Lung (tissue), 12 donors: ENCODE data around the gene LUZP1. TPM values are rescaled to one million over a fixed set of nuclear protein-coding genes. Genes with fewer than 3 reads are reported as not detected.

Experiments
- ATAC-seq: fragments of 200-7000 bp; cut with Tn5 transposase; one replicate; pipeline ENCODE4 v1.9.1; 2020; ENCODE audit warnings: moderate number of reproducible peaks; ENCODE audit not compliant: insufficient read depth, low FRiP score
- DNase-seq, 3 donors: peaks; one replicate each; pipeline ENCODE4 v3.0.0-alpha.2; 2013 to 2017
- H3K27ac ChIP-seq, 2 donors: one replicate each; pipeline ENCODE4 v1.5.1; 2013; ENCODE audit warnings: mild to moderate bottlenecking in 2 of 2, moderate library complexity in 2 of 2, control low read depth in 1 of 2, inconsistent platforms in 1 of 2, low read depth in 1 of 2, low read length in 1 of 2
- H3K27me3 ChIP-seq, 3 donors: one replicate each; pipeline ENCODE4 v1.5.1; 2013; ENCODE audit warnings: low read length in 2 of 3; ENCODE audit not compliant: control insufficient read depth in 3 of 3, insufficient read depth in 3 of 3
- H3K36me3 ChIP-seq, 4 donors: one replicate each; pipeline ENCODE4 v1.5.1; 2013; ENCODE audit warnings: low read length in 4 of 4, mild to moderate bottlenecking in 1 of 4, moderate library complexity in 1 of 4; ENCODE audit not compliant: control insufficient read depth in 4 of 4, insufficient read depth in 4 of 4
- H3K4me1 ChIP-seq, 5 donors: one replicate each; pipeline ENCODE4 v1.5.1; 2013; ENCODE audit warnings: low read length in 5 of 5, mild to moderate bottlenecking in 2 of 5, moderate library complexity in 1 of 5; ENCODE audit not compliant: control insufficient read depth in 5 of 5, insufficient read depth in 5 of 5
- H3K4me3 ChIP-seq: one replicate; pipeline ENCODE4 v1.5.1; 2013; ENCODE audit warnings: mild to moderate bottlenecking, control low read depth, moderate library complexity
- H3K9ac ChIP-seq, 2 donors: one replicate each; pipeline ENCODE4 v1.5.1; 2013; ENCODE audit warnings: low read length in 2 of 2, control low read depth in 1 of 2; ENCODE audit not compliant: insufficient read depth in 1 of 2
- H3K9me3 ChIP-seq, 4 donors: one replicate each; pipeline ENCODE4 v1.5.1; 2013; ENCODE audit warnings: low read length in 3 of 4, mild to moderate bottlenecking in 1 of 4, moderate library complexity in 1 of 4; ENCODE audit not compliant: control insufficient read depth in 4 of 4, insufficient read depth in 3 of 4
- CTCF ChIP-seq: IDR thresholded peaks from 2 replicates; pipeline ENCODE4 v1.5.1; 2012; ENCODE audit warnings: mild to moderate bottlenecking; ENCODE audit errors: control extremely low read depth, extremely low read depth
- WGBS, 2 donors: extraction: QIAGEN DNeasy Blood & Tissue Kit; methylation state at CpG; one replicate each; pipeline ENCODE4 v1.1.7; 2013; 5-methylcytosine and 5-hydroxymethylcytosine counted together
- polyA plus RNA-seq, 2 donors: library from polyadenylated mRNA; stranded (reverse); fragments of 200-250 nt; gene quantifications; one replicate each; pipeline ENCODE4 v1.2.1, GENCODE V29; 2013
- total RNA-seq, 2 donors: library from RNA; depleted of rRNA in 1 of 2; stranded (reverse); fragments of >200 nt in 1 of 2; gene quantifications; one replicate each; pipeline ENCODE4 v1.2.1, GENCODE V29; 2014 to 2021
- donor health status: control.
- donor health status: control.
- donor health status: Bipolar disorder and iron deficiency.
- donor health status: healthy.
- donor health status: DM: yes; HTN: yes; CAD: no.

LUZP1 gene
- total and polyA plus RNA-seq, 4 donors: 4.0 to 27.5 (median 17.7) TPM

DNA sequence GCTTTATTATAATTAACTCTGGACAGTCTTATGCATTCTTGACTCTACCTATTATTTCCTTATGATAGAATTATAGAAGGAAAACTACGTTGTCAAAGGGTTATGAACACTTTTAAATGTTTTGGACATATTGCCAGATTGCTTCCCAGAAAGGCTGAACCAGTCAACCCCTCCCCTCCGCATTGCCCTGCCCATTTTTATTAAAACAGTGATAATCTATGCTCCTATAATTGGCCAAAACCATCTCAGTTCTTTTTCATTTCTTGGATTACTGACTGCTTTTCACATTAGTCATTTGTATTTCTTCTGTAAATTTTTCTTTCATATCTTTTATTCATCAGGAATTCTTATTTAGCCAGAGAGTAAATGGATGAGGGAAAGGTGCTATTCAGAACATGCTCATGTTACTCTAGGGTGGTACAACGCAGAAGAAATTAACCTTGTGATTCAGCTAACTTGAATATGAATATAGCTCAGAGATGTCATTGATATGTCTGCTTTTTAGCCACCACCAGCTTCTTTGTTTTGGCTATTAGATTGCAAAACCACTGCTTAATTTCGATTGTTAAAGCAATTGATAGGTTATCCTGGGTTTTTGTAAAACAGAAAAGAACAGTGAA, 117.3 kb downstream of the LUZP1 start:
- WGBS, 2 donors: 91 to 93% methylated on average over 4 of the region's 4 CpGs
- Histone ChIP-seq H3K27me3 (no peaks in the 10 kb centered on the region), H3K9me3 (no peaks in the 10 kb centered on the region), H3K4me3 (no peak overlapping the region), H3K27ac (no peak overlapping the region), H3K4me1 (no peaks in the 10 kb centered on the region), H3K36me3 (peaks cover 0 to 29% (median 7%) of the 10 kb centered on the region in 4 donors), H3K9ac (no peak overlapping the region)
- DNase-seq: no peak
- TF ChIP-seq CTCF: no peak
- no peak for ATAC-seq

- Histone ChIP-seq H3K27ac (no peak overlapping the region), H3K36me3 (peaks cover 0 to 29% (median 5%) of the 10 kb centered on the region in 4 donors), H3K4me3 (no peak overlapping the region), H3K9ac (no peak overlapping the region), H3K4me1 (no peaks in the 10 kb centered on the region), H3K27me3 (no peaks in the 10 kb centered on the region), H3K9me3 (no peaks in the 10 kb centered on the region)
- DNase-seq (no peak), ATAC-seq (no peak)
- 74 to 89% methylated on average over 7 of the region's 7 CpGs for WGBS, 2 donors
- TF ChIP-seq CTCF: no peak
Measured at GRCh38 chr1:23050201-23050600, 118.5 kb downstream of the LUZP1 start.

DNA sequence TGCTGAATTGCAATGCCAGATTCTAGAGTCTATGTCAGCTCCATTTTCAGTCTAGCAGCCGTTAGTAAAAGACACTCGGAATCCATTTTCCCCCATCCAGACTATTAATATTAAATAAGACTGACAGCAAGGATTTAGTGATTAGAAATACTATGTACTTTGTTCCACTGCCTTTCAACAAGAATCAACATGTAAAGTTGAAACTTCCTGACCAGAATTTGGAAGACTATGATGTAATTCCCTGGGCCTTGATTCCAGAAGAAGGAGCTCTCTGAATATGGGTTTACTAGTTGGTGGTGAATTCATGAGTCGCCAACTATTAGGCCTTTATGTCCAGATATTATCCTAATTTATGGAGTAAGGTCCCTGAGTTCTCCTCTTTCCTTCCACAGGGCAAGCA, 124.6 kb downstream of the LUZP1 start:
- H3K9me3 ChIP-seq: no peaks in the 10 kb centered on the region
- H3K9ac ChIP-seq: no peak overlapping the region
- no peak for TF ChIP-seq CTCF
- DNase-seq (no peak), ATAC-seq (no peak)
- peaks cover 0 to 11% (median 0%) of the 10 kb centered on the region in 5 donors for H3K4me1 ChIP-seq
- peaks cover 0 to 6% (median 0%) of the 10 kb centered on the region in 4 donors for H3K36me3 ChIP-seq
- no peak overlapping the region for H3K27ac ChIP-seq
- no peak overlapping the region for H3K4me3 ChIP-seq
- H3K27me3 ChIP-seq: no peaks in the 10 kb centered on the region
- WGBS, 2 donors: 96 to 97% methylated on average over 3 of the region's 3 CpGs

- ATAC-seq (no peak), DNase-seq (no peak)
- no peaks in the 10 kb centered on the region for H3K36me3 ChIP-seq
- peaks cover 0 to 15% (median 0%) of the 10 kb centered on the region in 5 donors for H3K4me1 ChIP-seq
- TF ChIP-seq CTCF: no peak
- no peaks in the 10 kb centered on the region for H3K27me3 ChIP-seq
- H3K9me3 ChIP-seq: no peaks in the 10 kb centered on the region
- no peak overlapping the region for H3K9ac ChIP-seq
- H3K4me3 ChIP-seq: no peak overlapping the region
- H3K27ac ChIP-seq: no peak overlapping the region
- 81 to 91% methylated on average over 5 of the region's 5 CpGs for WGBS, 2 donors
Measured at GRCh38 chr1:23040509-23040908, 128.1 kb downstream of the LUZP1 start.
